Heart right ventricle (tissue), 16 donors: ENCODE data around the gene SLC6A6. TPM values are rescaled to one million over a fixed set of nuclear protein-coding genes. Genes with fewer than 3 reads are reported as not detected.
A peak's percentile ranks its signal among the peaks of the same experiment; 100 is the strongest.

Experiments used
- ATAC-seq, 8 donors: fragments of 200-7000 bp; cut with Tn5 transposase; one replicate each; pipeline ENCODE4 v1.9.1; 2020; ENCODE audit warnings: mild to moderate bottlenecking in 8 of 8, moderate library complexity in 8 of 8, moderate number of reproducible peaks in 1 of 8
- DNase-seq, 2 donors: peaks; one replicate each; pipeline ENCODE4 v3.0.0-alpha.2; 2020
- H3K27ac ChIP-seq, 10 donors: fragments of 200-600 bp; sonication (generic) in 2 of 10; one replicate each; pipeline versions ENCODE4 v1.5.0 to v1.8.0; 2020 to 2022; ENCODE audit warnings: mild to moderate bottlenecking in 3 of 10
- H3K27me3 ChIP-seq, 7 donors: fragments of 200-600 bp; one replicate each; pipeline ENCODE4 v1.8.0; 2021 to 2022; ENCODE audit warnings: mild to moderate bottlenecking in 2 of 7
- H3K36me3 ChIP-seq, 9 donors: fragments of 200-600 bp; sonication (generic) in 1 of 9; one replicate each; pipeline versions ENCODE4 v1.5.0 to v1.8.0; 2020 to 2022; ENCODE audit warnings: mild to moderate bottlenecking in 2 of 9
- H3K4me1 ChIP-seq, 9 donors: fragments of 200-600 bp; sonication (generic) in 1 of 9; one replicate each; pipeline versions ENCODE4 v1.5.0 to v1.8.0; 2020 to 2022; ENCODE audit warnings: mild to moderate bottlenecking in 4 of 9
- H3K4me3 ChIP-seq, 10 donors: fragments of 200-600 bp; sonication (generic) in 2 of 10; one replicate each; pipeline versions ENCODE4 v1.5.0 to v1.8.0; 2020 to 2022; ENCODE audit warnings: mild to moderate bottlenecking in 7 of 10, moderate library complexity in 2 of 10
- H3K9me3 ChIP-seq, 11 donors: fragments of 200-600 bp in 10 of 11; sonication (generic) in 2 of 11; one replicate each; pipeline versions ENCODE4 v1.5.0 to v1.8.0; 2013 to 2022; ENCODE audit warnings: mild to moderate bottlenecking in 2 of 11, control low read depth in 1 of 11, moderate library complexity in 1 of 11
- WGBS, 2 donors: extraction: QIAGEN DNeasy Blood & Tissue Kit; methylation state at CpG; one replicate each; pipeline ENCODE4 v1.1.7; 2013; ENCODE audit warnings: inconsistent platforms in 1 of 2; 5-methylcytosine and 5-hydroxymethylcytosine counted together
- intact Hi-C, 10 donors: fragments of 100-400 bp; cut with DNase I; formaldehyde crosslinking; loops; one replicate each; pipeline versions ENCODE4 v1.11.1 to v1.14.2; 2022
- polyA plus RNA-seq, 2 donors: library from polyadenylated mRNA; stranded (reverse); fragments of 200-250 nt; gene quantifications; one replicate each; pipeline ENCODE4 v1.2.3, GENCODE V29; 2013
- total RNA-seq, 10 donors: library from RNA; stranded (reverse); fragmentation: NEBNext Ultra II Directional in 3 of 10; extraction: Animal tissue kit (Norgen Biotek cat#: 25700) in 3 of 10; gene quantifications; one replicate each; pipeline versions ENCODE4 v1.2.1 to v1.2.4, GENCODE V29; 2021 to 2023
- TF ChIP-seq, protein P1 (sequence below), 9 donors: fragments of 200-600 bp; sonication (generic) in 2 of 9; IDR thresholded peaks; one replicate each; pipeline versions ENCODE4 v1.5.0 to v1.8.0; 2021 to 2022; ENCODE audit warnings: antibody characterized with exemption in 9 of 9, mild to moderate bottlenecking in 5 of 9, moderate library complexity in 1 of 9
- donor health status: Arrhythmogenic right ventricular cardiomyopathy.
- donor health status: ischemic (EF 13 %, LVEDD 7.1; RV severe dilation, severe dysfunction).
- donor health status: healthy with polysubstance abuse.
- donor health status: DM: no; HTN: yes; CAD: no.
- donor health status: DM: no; HTN: no; CAD: no.
- donor health status: ischemic (EF 25% LVEDD 6.9; RV normal size, moderate dysfunction).
- donor health status: ischemic (EF 25% LVEDD 5.7; RV mildly dilated, moderate dysfunction).
- donor health status: healthy.
- donor health status: DM: yes; HTN: yes; CAD: no.
- donor health status: Ischemic cardiomyopathy.
- donor health status: ischemic (EF 35%, LVEDD 5.7; RV mildly dilated, moderate dysfunction).
- donor health status: nonischemic (EF 11% LVEDD 7.7; RV severe dilation, severe dysfunction).
- donor health status: DM: yes; HTN: yes; CAD: no.
- donor health status: PGD.
- donor health status: ischemic (EF 29% LVEDD 5.4; RV normal size, mild dysfunction).
- donor health status: nonischemic (EF 23%, LVEDD 6.1; RV moderate dilation, normal function).

Gene SLC6A6
- total and polyA plus RNA-seq, 12 donors, result 7.7 to 68.7 (median 44.0) TPM

DNA sequence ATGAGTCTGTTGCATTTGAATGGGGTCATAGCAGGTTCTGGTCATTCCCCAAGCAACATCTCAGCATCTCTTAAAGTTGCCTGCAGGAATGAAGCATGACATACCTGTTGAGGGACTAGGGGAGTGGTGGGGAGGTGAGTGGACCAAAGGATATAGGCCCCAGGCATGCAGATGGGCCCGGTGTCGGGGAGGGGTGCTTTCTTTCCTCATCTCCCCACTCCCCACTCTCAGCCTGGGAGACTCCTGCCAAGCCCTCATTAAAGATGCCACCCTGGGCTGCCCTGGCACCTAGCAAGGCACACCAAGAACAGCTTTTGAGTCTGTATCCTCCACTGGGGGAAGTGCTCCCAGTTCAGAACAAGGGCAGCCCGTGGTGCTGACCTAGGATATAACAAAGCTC is 83.6 kb downstream of the SLC6A6 start:
- TF ChIP-seq, protein P1, sequence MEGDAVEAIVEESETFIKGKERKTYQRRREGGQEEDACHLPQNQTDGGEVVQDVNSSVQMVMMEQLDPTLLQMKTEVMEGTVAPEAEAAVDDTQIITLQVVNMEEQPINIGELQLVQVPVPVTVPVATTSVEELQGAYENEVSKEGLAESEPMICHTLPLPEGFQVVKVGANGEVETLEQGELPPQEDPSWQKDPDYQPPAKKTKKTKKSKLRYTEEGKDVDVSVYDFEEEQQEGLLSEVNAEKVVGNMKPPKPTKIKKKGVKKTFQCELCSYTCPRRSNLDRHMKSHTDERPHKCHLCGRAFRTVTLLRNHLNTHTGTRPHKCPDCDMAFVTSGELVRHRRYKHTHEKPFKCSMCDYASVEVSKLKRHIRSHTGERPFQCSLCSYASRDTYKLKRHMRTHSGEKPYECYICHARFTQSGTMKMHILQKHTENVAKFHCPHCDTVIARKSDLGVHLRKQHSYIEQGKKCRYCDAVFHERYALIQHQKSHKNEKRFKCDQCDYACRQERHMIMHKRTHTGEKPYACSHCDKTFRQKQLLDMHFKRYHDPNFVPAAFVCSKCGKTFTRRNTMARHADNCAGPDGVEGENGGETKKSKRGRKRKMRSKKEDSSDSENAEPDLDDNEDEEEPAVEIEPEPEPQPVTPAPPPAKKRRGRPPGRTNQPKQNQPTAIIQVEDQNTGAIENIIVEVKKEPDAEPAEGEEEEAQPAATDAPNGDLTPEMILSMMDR (IDR thresholded peaks at IDR 0.05), result no peak
- intact Hi-C loops, result no loop called here
- no peak for DNase-seq
- Histone ChIP-seq H3K4me3 (no peak overlapping the region), H3K9me3 (no peaks in the 10 kb centered on the region), H3K4me1 (peaks cover 5 to 44% (median 28%) of the 10 kb centered on the region in 9 donors), H3K27me3 (peaks cover 0 to under 1% (median 0%) of the 10 kb centered on the region in 7 donors), H3K36me3 (peaks cover 0 to 92% (median 14%) of the 10 kb centered on the region in 9 donors), H3K27ac (no peak overlapping the region)
- WGBS, 2 donors, result 95% methylated on average over 3 of the region's 3 CpGs
- ATAC-seq, result no peak

DNA sequence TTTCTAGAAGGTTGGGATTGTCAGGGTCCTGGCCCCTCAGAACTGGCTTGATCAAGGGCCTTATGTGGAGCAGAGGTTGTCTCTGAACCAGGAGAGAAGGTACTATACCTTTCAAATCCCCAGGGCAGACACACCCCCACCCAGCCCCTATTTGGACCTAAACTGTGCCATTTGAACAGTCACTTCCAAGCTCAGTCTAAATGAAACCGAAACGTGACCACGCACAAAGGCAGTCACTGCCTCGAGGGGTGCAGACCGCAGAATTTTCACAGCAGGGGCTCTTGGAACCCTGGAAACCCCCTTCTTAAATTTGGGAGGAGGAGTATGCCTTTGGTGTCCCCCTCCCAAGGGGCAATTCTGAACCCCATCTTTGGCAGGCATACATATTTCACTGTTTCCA is 84.1 kb downstream of the SLC6A6 start:
- Histone ChIP-seq H3K4me1 (peaks cover 5 to 40% (median 24%) of the 10 kb centered on the region in 9 donors), H3K27ac (no peak overlapping the region), H3K4me3 (no peak overlapping the region), H3K36me3 (peaks cover 0 to 88% (median 14%) of the 10 kb centered on the region in 9 donors), H3K9me3 (no peaks in the 10 kb centered on the region), H3K27me3 (no peaks in the 10 kb centered on the region)
- DNase-seq, result no peak
- ATAC-seq, result no peak
- TF ChIP-seq, protein P1 (IDR thresholded peaks at IDR 0.05), result no peak
- intact Hi-C loops, result no loop called here
- 94 to 97% methylated on average over 5 of the region's 5 CpGs for WGBS, 2 donors

DNA sequence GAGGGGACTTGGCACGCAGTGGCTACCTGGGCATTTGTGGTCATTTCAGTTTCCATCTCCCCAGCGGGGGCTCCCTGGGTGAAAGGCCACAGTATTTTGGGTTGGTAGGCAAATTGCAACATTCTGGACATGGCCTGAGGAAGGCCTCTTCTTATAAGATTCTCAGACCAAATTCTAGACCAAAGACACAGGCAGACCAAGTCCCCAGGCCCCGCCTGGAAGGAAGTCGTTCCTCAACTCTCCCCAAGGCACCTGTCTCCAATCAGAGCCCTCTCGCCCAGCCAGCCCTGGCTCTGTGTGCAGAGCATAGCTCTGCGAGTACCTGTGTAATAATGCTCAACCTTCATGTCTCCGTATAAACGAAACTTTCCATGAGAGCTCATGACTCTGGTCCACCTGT is 84.7 kb downstream of the SLC6A6 start:
- H3K4me3 ChIP-seq, result no peak overlapping the region
- H3K27me3 ChIP-seq, result no peaks in the 10 kb centered on the region
- H3K36me3 ChIP-seq, result peaks cover 0 to 81% (median 14%) of the 10 kb centered on the region in 9 donors
- H3K4me1 ChIP-seq, result peaks cover under 1 to 33% (median 17%) of the 10 kb centered on the region in 9 donors
- intact Hi-C loops, result no loop called here
- ATAC-seq (no peak), DNase-seq (no peak)
- no peak overlapping the region for H3K27ac ChIP-seq
- TF ChIP-seq, protein P1 (IDR thresholded peaks at IDR 0.05), result no peak
- 95 to 97% methylated on average over 8 of the region's 8 CpGs for WGBS, 2 donors
- H3K9me3 ChIP-seq, result no peaks in the 10 kb centered on the region

DNA sequence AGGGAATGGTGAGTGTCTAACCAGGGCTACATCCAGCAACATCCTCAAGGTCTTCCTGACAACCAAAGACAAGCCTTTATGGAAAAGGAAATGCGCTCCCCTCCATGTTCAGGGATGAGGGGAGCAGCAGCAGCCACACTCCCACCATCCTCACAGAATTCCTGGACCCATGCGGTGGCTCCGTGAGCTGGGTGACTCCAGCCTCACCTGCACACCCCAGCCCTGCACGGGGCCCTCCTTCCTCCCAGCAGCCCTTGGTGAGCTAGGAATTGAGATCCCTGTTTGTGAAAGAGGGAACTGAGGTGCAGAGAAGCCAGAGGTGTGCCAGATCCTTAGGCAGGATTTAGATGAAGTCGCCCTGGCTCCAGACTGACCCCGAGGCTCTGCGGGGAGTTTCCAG is 85.4 kb downstream of the SLC6A6 start:
- Histone ChIP-seq H3K27me3 (no peaks in the 10 kb centered on the region), H3K27ac (peak overlapping the region in 3 of 10 donors; percentile 26 to 57 (median 28)), H3K4me1 (peaks cover 0 to 26% (median 12%) of the 10 kb centered on the region in 9 donors), H3K36me3 (peaks cover 0 to 78% (median 14%) of the 10 kb centered on the region in 9 donors), H3K9me3 (no peaks in the 10 kb centered on the region), H3K4me3 (no peak overlapping the region)
- no peak for ATAC-seq
- intact Hi-C loops, result no loop called here
- 79 to 82% methylated on average over 7 of the region's 7 CpGs for WGBS, 2 donors
- TF ChIP-seq, protein P1 (IDR thresholded peaks at IDR 0.05), result no peak
- no peak for DNase-seq
